Stimulated activated memory B cell treated with anti-CD40 and anti-IgM and Interleukin-4, amounts not matched to agents 10 μg/mL and 1 μg/mL and 100 μg/mL, for 72 hours (primary cell): Measurements from ENCODE around the gene PDE9A.
A peak's percentile ranks its signal among the peaks of the same experiment; 100 is the strongest.
"Not testable (repeated sequence)": the region's sequence is repeated elsewhere in the genome, so short reads cannot be mapped to it uniquely, and the experiment has no call there.

ENCODE experiments used
- ATAC-seq: fragments of 150-1000 bp; cut with Tn5 transposase; 2 replicates; pipeline ENCODE4 v1.10.0; 2021
- H3K27ac Mint-ChIP-seq: one replicate; pipeline ENCODE4 v1.8.0; 2022; ENCODE audit warnings: mild to moderate bottlenecking, mixed read lengths
- H3K27me3 Mint-ChIP-seq: one replicate; pipeline ENCODE4 v1.8.0; 2022; ENCODE audit warnings: mixed read lengths
- H3K36me3 Mint-ChIP-seq: one replicate; pipeline ENCODE4 v1.8.0; 2022; ENCODE audit warnings: mixed read lengths
- H3K4me1 Mint-ChIP-seq: one replicate; pipeline ENCODE4 v1.8.0; 2022; ENCODE audit warnings: mixed read lengths
- H3K4me3 Mint-ChIP-seq: one replicate; pipeline ENCODE4 v1.8.0; 2022; ENCODE audit warnings: mild to moderate bottlenecking, moderate library complexity, mixed read lengths
- H3K9me3 Mint-ChIP-seq: one replicate; pipeline ENCODE4 v1.8.0; 2022; ENCODE audit warnings: mixed read lengths

PDE9A gene

DNA sequence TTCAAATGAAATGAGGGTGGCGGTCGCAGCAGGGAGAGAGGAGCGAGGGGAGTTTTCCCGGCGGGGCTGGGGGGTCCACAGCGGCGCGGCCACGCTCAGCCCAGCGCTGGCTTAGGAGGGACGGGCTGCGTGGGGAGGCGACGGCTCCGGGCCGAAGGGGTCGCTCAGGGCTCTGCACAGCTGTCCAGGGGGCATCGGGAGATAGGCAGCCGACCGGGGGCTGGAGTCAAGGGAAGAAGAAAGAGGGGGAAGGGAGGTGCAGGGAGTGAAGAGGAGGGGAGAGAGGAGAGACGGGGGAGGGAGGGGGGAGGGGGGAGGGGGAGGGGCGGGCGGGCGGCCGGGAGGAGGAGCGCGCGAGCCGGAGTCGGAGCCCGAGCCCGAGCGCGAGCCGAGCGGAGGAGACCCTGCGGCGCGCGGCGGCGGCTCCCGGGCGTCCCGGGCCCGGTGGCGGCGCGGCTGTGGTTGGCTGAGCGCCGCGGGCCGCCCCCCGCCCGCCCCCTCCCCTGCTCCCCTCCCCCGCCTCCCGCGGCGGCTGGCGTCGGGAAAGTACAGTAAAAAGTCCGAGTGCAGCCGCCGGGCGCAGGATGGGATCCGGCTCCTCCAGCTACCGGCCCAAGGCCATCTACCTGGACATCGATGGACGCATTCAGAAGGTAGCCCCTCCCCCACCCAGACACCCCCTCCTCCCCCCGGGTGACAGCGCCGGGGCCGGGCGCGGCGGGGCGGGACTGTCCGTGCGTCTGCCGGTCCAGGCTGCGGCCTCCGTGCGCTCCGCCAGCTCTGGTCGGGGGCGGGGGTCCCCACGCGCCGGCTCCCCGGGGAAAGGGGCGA, at the start of gene PDE9A:
Gene PDE9A (plus strand): TSS at position 391 of the 831 bp plus-strand sequence. CDS start 194 bp downstream, at position 585.
- no peak for ATAC-seq
- Mint-ChIP-seq H3K27me3 (peaks cover 66% of the 10 kb centered on the region), H3K36me3 (no peaks in the 10 kb centered on the region), H3K9me3 (no peaks in the 10 kb centered on the region), H3K4me3 (peak within 1 kb of the TSS; percentile 78), H3K27ac (peak within 1 kb of the TSS; percentile 50), H3K4me1 (peaks cover 38% of the 10 kb centered on the region)

DNA sequence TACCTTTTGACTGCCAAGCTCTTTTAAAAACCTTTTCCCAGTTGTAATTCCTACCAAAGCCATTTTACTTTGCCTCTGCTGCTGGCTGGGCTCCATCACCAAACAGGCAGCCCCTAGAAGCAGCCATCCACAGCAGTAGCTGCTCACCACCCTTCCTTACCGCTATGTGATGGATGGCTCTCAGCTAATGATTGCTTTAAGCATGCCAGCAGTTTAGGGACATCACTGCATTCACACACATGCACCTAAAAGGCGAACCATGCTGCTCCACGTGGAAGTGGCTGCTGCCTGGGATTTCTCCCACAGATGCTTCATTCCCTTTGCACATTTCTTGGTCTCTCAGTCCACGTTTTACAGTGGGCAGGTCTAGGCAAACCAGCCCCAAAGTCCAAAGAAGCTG, 46.3 kb upstream of the PDE9A start:
- Mint-ChIP-seq H3K27ac (no peak overlapping the region), H3K36me3 (peaks cover 8% of the 10 kb centered on the region), H3K9me3 (peaks cover 21% of the 10 kb centered on the region), H3K27me3 (peaks cover 31% of the 10 kb centered on the region), H3K4me1 (peaks cover 11% of the 10 kb centered on the region), H3K4me3 (no peak overlapping the region)
- no peak for ATAC-seq

DNA sequence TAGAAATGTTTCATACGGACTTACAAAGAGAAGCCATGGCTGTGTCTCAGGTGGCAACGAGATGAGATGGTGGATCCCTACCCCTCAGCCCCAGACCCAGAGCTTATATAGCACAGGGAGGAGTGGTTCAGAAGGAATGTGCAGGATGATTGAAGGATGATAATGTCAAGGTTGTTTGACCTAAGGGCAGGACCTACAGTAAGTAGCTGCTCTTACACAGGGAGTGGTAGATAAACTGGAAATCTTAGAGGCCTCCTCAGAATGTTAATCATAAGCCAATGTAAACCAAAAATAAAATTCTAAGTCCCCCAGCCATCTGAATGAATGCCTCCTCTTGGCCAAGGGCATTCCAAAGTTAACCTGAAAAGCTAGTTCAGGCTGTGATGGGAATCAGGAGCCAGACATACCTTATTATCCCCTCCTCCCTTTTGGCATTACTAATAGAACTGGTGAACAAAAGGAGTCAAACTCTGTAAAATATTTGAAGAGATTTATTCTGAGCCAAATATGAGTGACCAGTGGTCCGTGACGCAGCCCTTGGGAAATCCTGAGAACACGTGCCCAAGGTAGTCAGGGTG, 45.8 kb upstream of the PDE9A start:
- H3K9me3 Mint-ChIP-seq = peaks cover 21% of the 10 kb centered on the region
- H3K4me1 Mint-ChIP-seq = peaks cover 11% of the 10 kb centered on the region
- peaks cover 8% of the 10 kb centered on the region for H3K36me3 Mint-ChIP-seq
- H3K4me3 Mint-ChIP-seq = no peak overlapping the region
- no peak overlapping the region for H3K27ac Mint-ChIP-seq
- no peak for ATAC-seq
- H3K27me3 Mint-ChIP-seq = peaks cover 26% of the 10 kb centered on the region

DNA sequence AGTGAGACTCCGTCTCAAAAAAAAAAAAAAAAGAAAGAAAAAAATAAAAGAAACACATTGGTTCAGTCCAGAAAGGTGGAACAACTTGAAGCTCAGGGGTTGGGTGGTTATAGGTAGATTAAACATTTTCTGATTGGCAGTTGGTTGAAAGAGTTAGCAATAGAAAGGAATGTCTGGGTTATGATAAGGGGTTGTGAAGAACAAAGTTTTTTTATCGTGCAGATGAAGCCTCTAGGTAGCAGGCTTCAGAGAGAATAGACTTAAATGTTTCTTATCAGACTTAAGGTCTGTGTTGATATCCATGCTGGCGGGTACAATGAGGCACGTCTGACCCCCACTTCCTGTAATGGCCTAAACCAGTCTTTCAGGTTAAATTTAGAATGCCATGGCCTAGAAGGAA, 45.0 kb upstream of the PDE9A start:
- Mint-ChIP-seq H3K27ac (no peak overlapping the region), H3K4me1 (peaks cover 11% of the 10 kb centered on the region), H3K36me3 (peaks cover 8% of the 10 kb centered on the region), H3K9me3 (peaks cover 21% of the 10 kb centered on the region), H3K27me3 (peaks cover 20% of the 10 kb centered on the region), H3K4me3 (no peak overlapping the region)
- no peak for ATAC-seq

DNA sequence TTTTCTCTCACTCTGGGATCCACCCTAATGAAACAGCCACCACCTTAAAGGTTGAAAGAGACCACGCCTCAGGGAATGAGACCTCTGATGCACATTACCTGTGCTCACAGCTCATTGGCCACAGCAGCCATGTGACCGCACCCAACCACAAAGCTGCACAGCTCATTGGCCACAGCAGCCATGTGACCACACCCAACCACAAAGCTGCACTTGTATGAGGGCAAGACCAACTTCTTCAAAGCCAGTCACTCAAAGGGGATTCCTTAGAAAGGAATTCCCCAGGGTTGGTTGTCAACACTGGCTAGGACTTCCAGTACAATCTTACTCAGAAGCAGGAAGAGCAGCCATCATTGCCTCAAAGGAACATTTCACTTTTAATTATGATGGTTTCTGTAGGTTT, 43.6 kb upstream of the PDE9A start:
- Mint-ChIP-seq H3K27me3 (peaks cover 9% of the 10 kb centered on the region), H3K4me3 (no peak overlapping the region), H3K4me1 (peaks cover 11% of the 10 kb centered on the region), H3K27ac (no peak overlapping the region), H3K36me3 (no peaks in the 10 kb centered on the region), H3K9me3 (peaks cover 14% of the 10 kb centered on the region)
- peak; percentile 86 for ATAC-seq

DNA sequence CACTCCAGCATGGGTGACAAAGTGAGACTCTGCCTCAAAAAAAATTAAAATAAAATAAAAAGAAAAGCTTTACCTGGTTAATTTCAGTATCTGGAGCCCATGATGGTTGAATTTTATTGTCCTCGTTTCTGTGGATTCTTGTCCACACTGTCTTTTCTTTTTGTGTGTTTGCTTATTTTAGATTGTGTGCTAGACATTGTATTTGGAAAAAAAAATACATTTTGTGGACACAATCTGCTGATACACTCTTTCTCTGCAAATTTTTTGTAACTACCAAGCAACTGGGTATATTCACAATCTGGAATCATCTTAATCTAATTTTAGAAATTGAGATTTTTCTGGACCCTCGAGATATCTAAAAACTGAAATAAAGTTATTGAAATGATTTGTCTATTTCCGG, 41.6 kb upstream of the PDE9A start:
- no peak overlapping the region for H3K27ac Mint-ChIP-seq
- peaks cover 11% of the 10 kb centered on the region for H3K4me1 Mint-ChIP-seq
- no peaks in the 10 kb centered on the region for H3K36me3 Mint-ChIP-seq
- peaks cover 9% of the 10 kb centered on the region for H3K9me3 Mint-ChIP-seq
- H3K4me3 Mint-ChIP-seq = no peak overlapping the region
- no peak for ATAC-seq
- H3K27me3 Mint-ChIP-seq = peaks cover 9% of the 10 kb centered on the region

DNA sequence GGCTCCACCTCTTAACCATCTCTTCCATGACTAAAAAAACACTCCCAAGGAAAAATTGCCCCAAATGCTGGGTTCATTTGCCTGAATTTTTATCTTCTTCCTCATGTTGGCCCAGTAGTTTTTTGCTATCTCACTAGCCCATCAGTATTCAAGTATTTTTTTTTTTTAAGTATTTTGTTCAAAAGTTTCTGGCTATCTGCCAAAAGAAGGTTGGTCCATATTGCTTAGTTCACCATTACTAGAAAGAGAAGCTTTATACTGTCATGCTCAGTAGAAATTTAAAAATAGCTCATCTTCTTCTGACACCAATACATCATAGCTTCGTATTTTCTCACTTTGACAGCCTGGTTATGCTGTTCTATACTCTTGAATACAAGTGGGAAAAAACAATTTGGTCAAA, 41.0 kb upstream of the PDE9A start:
- peaks cover 9% of the 10 kb centered on the region for H3K27me3 Mint-ChIP-seq
- no peak for ATAC-seq
- no peak overlapping the region for H3K27ac Mint-ChIP-seq
- no peaks in the 10 kb centered on the region for H3K36me3 Mint-ChIP-seq
- H3K9me3 Mint-ChIP-seq = peaks cover 9% of the 10 kb centered on the region
- peaks cover 11% of the 10 kb centered on the region for H3K4me1 Mint-ChIP-seq
- no peak overlapping the region for H3K4me3 Mint-ChIP-seq

DNA sequence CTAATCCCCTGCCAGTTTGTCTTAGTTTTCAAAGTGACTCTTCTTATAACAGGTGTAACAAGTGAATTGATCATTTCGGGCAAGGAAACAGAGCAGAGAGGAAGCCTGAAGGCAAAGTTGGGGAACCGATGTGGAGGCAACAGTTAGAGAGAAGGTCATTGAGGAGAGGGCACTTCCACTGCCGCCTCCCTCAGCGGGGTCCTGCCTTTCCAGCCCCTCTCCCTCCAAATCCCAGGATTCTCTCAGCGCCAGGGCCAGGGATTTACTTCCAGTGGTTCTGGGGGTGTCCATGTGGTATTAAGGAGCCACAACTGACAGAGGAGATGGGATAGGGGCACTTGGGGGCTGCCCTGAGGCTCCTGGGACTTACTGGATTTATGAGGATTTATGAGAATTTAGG, 39.7 kb upstream of the PDE9A start:
- Mint-ChIP-seq H3K36me3 (no peaks in the 10 kb centered on the region), H3K27me3 (peaks cover 13% of the 10 kb centered on the region), H3K9me3 (peaks cover 9% of the 10 kb centered on the region), H3K4me3 (no peak overlapping the region), H3K27ac (no peak overlapping the region), H3K4me1 (peaks cover 11% of the 10 kb centered on the region)
- no peak for ATAC-seq

DNA sequence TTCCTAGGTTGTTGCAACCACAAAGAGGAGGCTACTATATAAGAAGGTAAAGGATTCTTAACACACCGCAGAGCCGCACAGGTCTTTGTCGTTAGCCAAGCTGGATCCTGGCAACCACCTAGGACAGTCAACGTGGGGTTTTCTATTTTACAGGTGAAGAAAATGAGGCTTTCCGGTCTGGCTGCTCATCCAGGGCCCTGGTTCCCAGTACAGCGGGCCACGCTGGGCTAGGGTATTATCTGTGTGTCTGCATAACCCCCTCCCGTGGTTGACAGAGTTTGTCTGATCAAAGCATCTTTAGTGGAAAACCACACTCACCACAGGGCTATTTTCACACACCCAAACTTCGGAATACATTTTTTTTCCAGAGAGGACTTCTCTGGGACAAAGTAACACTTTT, 39.0 kb upstream of the PDE9A start:
- no peaks in the 10 kb centered on the region for H3K36me3 Mint-ChIP-seq
- no peak overlapping the region for H3K4me3 Mint-ChIP-seq
- H3K27ac Mint-ChIP-seq = no peak overlapping the region
- H3K9me3 Mint-ChIP-seq = peaks cover 2% of the 10 kb centered on the region
- no peak for ATAC-seq
- peaks cover 10% of the 10 kb centered on the region for H3K4me1 Mint-ChIP-seq
- H3K27me3 Mint-ChIP-seq = peaks cover 17% of the 10 kb centered on the region

DNA sequence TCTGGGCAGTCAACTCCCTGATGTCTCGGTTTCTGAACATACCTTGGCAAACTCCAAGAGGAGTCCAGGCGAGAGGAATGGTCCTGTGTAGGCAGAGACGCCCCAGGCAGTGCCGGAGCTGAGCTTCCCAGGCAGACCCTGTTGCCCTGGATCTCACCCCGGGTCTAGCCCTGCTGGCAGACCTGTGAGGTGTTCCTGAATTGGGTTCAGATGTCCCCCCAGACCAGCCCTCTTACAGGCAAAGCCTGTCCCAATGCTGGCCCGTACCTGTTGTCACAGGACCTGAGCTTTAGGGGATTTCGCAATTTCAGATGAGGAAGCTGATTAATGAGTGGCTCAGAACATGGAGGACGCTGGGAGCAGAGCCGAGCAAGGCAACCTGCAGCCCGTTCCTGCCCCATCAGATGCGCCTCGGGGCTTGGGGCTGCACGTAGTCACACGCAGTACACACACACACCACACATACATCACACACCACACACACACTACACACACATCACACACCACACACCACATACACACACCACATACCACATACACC, 38.5 kb upstream of the PDE9A start:
- no peak overlapping the region for H3K4me3 Mint-ChIP-seq

DNA sequence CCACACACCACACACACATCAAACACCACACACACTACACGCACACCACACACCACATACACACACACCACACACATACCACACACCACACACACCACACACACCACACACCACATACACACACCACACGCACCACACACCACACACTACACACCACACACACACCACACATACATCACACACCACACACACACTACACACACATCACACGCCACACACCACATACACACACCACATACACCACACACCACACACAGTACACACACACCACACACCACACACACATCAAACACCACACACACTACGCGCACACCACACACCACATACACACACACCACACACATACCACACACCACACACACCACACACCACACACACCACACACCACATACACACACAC, 38.0 kb upstream of the PDE9A start:
- ATAC-seq, H3K4me1 Mint-ChIP-seq, H3K27ac Mint-ChIP-seq, H3K4me3 Mint-ChIP-seq, H3K9me3 Mint-ChIP-seq, H3K36me3 Mint-ChIP-seq: not testable (repeated sequence)
- H3K27me3 Mint-ChIP-seq = peaks cover 27% of the 10 kb centered on the region

More for the DNA sequence above, 38.5 kb upstream of the PDE9A start:
- Mint-ChIP-seq H3K27me3 (peaks cover 22% of the 10 kb centered on the region), H3K9me3 (peaks cover 2% of the 10 kb centered on the region), H3K36me3 (no peaks in the 10 kb centered on the region), H3K4me1 (peaks cover 6% of the 10 kb centered on the region), H3K27ac (no peak overlapping the region)
- peak; percentile 20 for ATAC-seq

DNA sequence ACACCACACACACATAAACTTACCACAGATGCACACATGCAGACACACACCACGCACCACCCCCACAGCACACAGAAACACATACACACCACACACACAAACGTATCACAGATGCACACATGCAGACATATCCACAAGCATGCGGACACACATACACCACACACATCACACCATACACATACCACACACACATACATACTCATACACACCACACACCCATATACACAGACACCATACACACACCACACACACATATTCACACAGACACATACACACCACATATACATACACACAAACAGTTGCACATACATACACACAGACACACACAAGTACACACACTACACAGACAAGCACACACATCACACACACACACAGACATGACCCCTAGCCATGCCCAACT, 37.5 kb upstream of the PDE9A start:
- no peak for ATAC-seq
- Mint-ChIP-seq H3K9me3 (no peaks in the 10 kb centered on the region), H3K36me3 (no peaks in the 10 kb centered on the region), H3K27me3 (peaks cover 33% of the 10 kb centered on the region), H3K4me3 (no peak overlapping the region), H3K27ac (no peak overlapping the region), H3K4me1 (no peaks in the 10 kb centered on the region)

DNA sequence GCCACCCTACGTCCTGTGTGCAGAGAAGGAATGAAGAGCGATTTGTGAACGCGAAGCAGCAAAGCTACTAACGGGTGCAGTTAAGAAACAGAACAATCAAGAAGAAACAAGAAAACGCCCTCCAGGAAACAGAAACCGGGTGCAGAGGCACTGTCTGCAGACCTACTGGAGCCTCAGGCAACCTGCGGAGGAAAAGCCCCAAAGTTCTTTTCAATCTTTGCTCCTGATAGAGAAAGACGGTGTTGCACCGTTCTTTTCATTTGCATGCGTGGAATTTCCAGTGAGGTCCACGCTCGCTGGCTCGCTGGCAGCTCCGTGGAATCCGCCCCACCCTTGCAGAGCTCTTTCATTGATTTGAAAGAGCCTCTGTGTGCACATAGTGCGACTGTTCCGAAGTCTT, 37.0 kb upstream of the PDE9A start:
- Mint-ChIP-seq H3K27me3 (peaks cover 38% of the 10 kb centered on the region), H3K4me1 (no peaks in the 10 kb centered on the region), H3K27ac (no peak overlapping the region), H3K4me3 (no peak overlapping the region), H3K9me3 (no peaks in the 10 kb centered on the region), H3K36me3 (no peaks in the 10 kb centered on the region)
- no peak for ATAC-seq

DNA sequence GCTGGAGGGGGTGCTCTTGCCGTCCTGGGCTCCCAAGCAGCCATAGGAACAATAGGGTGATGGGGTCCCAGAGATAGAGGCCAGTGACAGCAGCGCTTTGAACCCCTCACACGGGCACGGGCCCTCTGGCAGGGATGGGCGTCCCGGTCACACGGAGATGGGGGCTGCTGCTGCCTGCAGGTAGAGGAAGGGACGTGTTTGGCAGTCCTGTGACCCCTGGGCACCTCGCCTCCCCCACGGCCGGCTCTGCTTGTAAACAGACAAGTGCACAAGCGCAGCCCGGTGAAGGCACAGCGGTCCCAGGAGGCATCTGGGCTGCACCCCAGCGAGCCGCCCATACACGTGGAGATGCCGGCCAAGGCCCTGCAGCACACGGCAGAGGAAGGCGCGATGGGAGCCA, 36.5 kb upstream of the PDE9A start:
- no peak overlapping the region for H3K4me3 Mint-ChIP-seq
- no peak overlapping the region for H3K27ac Mint-ChIP-seq
- H3K36me3 Mint-ChIP-seq = no peaks in the 10 kb centered on the region

DNA sequence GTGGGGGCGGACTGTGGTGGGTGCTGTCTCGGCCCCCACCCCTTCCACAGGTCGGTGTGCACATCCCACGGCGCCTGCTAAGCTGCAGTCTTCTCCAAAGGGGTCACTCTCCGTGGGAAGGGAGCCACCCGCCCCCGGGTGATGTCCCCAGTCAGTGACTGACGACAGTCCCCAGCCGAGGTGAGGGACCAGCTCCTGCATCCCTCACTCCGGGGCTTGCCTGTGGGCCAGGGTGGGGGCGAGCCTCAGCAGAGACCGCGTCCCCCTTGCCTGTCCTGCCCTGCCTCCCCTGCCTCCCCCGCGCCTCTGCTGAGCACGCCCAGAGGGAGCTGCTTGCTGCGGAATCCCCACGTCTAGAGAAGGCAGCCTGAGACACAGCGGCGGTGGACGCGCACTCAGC, 35.9 kb upstream of the PDE9A start:
- H3K4me3 Mint-ChIP-seq = no peak overlapping the region
- no peak for ATAC-seq
- no peaks in the 10 kb centered on the region for H3K4me1 Mint-ChIP-seq
- no peaks in the 10 kb centered on the region for H3K36me3 Mint-ChIP-seq
- no peaks in the 10 kb centered on the region for H3K9me3 Mint-ChIP-seq
- H3K27me3 Mint-ChIP-seq = peaks cover 48% of the 10 kb centered on the region
- no peak overlapping the region for H3K27ac Mint-ChIP-seq

More for the DNA sequence above, 36.5 kb upstream of the PDE9A start:
- Mint-ChIP-seq H3K9me3 (no peaks in the 10 kb centered on the region), H3K27me3 (peaks cover 43% of the 10 kb centered on the region), H3K4me1 (no peaks in the 10 kb centered on the region)
- no peak for ATAC-seq

DNA sequence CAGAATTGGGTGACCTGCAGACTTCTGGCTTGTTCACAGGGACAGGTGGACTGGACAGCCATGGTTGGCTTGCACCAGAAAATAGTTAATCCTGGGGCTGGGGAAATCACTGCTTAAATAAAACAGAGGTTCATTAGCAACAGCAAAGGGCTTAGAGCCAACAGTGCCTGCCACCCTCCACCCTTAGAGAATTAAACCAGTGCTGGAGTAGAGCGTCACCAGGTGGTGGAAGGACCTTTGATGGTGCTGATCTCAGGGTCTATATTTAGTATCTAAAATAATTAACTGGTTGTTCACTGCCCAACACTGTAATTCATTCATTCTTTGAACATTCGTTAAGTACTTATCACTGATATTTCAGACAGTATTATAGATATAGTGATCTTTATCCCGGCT, 34.7 kb upstream of the PDE9A start:
- no peak overlapping the region for H3K4me3 Mint-ChIP-seq
- H3K36me3 Mint-ChIP-seq = no peaks in the 10 kb centered on the region
- no peak for ATAC-seq
- H3K9me3 Mint-ChIP-seq = no peaks in the 10 kb centered on the region
- no peak overlapping the region for H3K27ac Mint-ChIP-seq
- no peaks in the 10 kb centered on the region for H3K4me1 Mint-ChIP-seq
- H3K27me3 Mint-ChIP-seq = peaks cover 55% of the 10 kb centered on the region
